Measurements from ENCODE around the gene AEBP2.

AEBP2 gene

DNA sequence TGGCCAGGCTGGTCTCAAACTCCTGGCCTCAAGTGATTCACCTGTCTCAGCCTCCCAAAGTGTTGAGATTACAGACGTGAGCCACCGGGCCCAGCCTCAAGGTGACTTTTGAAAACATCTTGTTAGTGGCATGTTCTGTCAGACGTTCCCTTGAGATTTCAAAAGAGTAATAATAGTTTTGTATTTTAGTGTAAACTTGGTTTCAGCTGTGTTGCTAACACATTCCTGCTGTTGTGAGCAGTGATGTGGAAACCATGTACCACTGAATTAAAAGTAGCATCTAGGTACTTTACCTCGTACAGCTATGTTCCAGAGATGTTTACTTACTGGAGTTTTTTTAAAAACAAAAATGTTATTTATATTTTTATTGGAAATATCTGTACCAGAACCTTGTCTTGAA is 111.3 kb downstream of the AEBP2 start:
- no peak for DNase-seq (ENCODE audit: low read depth in 2 of 3, low spot score in 1 of 3)

DNA sequence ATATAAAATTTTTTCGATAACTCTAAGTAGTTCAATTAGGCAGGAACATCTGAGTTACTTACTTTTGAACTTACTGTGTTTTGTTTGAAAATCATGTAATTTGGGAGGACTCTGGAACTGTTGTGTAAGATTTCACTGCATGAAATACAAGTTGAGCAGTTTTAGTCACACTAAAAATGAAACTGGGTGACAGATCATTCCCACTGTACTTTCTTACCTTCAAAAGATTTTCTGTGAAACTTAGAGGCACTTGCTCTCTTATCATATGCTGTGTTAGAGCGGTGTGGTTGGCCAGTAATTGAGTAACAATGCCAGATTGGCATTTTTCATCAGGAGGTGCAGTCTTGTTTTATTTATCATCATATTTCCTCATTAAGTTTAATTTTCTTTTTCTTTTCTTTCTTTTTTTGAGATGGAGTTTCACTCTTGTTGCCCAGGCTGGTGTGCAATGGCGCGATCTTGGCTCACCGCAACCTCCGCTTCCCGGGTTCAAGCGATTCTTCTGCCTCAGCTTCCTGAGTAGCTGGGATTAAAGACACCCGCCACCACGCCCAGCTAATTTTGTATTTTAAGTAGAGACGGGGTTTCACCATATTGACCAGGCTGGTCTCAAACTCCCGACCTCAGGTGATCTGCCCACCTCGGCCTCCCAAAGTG is 113.3 kb downstream of the AEBP2 start:
- peak in 1 of 3 donors; percentile 39 for DNase-seq (ENCODE audit: low read depth in 2 of 3, low spot score in 1 of 3)

DNA sequence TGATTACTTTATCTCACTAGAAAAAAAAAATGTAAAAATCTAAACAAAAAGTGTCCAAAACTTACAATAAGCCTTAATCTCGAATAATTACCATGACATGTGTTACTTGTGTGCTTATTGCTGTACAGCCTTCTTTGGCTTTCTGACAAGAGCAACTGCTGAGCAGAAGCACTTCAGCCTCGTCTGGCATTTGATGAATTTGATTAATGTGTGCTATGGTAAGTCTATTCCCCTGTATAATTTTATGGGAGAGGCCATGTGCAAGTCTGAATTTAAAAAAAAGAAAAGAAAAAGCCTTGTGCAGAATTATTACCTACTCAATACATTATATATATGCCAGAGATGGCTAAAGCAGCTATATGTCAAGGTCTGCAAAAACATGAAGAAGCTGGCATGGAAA is 113.9 kb downstream of the AEBP2 start:
- no peak for DNase-seq (ENCODE audit: low read depth in 2 of 3, low spot score in 1 of 3)

GRCh38 chr12:19561411-19561961 is 122.2 kb downstream of the AEBP2 start:
- DNase-seq (ENCODE audit: low read depth in 2 of 3, low spot score in 1 of 3), result no peak

Data from stimulated activated CD4-positive, alpha-beta T cell treated with anti-CD3 and anti-CD28 coated beads, Interleukin-12 subunit alpha, Interleukin-12 subunit beta, amount 100 ng/mL, for 48 hours (primary cell).